H1 (cell line): ENCODE measurements around the gene LARP4B. TPM values are rescaled to one million over a fixed set of nuclear protein-coding genes. Genes with fewer than 3 reads are reported as not detected.

Source experiments
- polyA plus RNA-seq, 7 experiments: library from polyadenylated mRNA; depleted of rRNA in 3 of 7; stranded (reverse) in 5 of 7; unstranded in 2 of 7; fragments of >200 nt in 5 of 7; fragments of 200-250 nt in 2 of 7; gene quantifications; 1 replicate in 5 of 7; 2 replicates in 1 of 7; 4 replicates in 1 of 7; pipeline versions ENCODE4 v1.2.1 to v1.2.3, GENCODE V29; 2011 to 2013; ENCODE audit warnings: missing spikeins in 2 of 7, mixed read lengths in 2 of 7
- total RNA-seq: library from RNA; stranded (reverse); fragmentation: NEBNext Ultra II Directional; extraction: Animal tissue kit (Norgen Biotek cat#: 25700); gene quantifications from 2 replicates; pipeline ENCODE4 v1.2.1, GENCODE V29; 2021
- TF ChIP-seq, protein P1 (sequence below): fragments of 300-600 bp; sonication (generic); IDR thresholded peaks from 2 replicates; pipeline ENCODE4 v1.7.1; 2012; ENCODE audit warnings: low read length, moderate library complexity, mild to moderate bottlenecking, inconsistent platforms; ENCODE audit not compliant: insufficient replicate concordance

Gene LARP4B
- total and polyA plus RNA-seq, 2 of the 8 experiments (the other 6 are each of a cell fraction or from before 2014, with no cell fraction given): 20.1 to 78.6 TPM

GRCh38 chr10:945778-946177 lies 14.3 kb upstream of the LARP4B start (continued):
- TF ChIP-seq, protein P1, sequence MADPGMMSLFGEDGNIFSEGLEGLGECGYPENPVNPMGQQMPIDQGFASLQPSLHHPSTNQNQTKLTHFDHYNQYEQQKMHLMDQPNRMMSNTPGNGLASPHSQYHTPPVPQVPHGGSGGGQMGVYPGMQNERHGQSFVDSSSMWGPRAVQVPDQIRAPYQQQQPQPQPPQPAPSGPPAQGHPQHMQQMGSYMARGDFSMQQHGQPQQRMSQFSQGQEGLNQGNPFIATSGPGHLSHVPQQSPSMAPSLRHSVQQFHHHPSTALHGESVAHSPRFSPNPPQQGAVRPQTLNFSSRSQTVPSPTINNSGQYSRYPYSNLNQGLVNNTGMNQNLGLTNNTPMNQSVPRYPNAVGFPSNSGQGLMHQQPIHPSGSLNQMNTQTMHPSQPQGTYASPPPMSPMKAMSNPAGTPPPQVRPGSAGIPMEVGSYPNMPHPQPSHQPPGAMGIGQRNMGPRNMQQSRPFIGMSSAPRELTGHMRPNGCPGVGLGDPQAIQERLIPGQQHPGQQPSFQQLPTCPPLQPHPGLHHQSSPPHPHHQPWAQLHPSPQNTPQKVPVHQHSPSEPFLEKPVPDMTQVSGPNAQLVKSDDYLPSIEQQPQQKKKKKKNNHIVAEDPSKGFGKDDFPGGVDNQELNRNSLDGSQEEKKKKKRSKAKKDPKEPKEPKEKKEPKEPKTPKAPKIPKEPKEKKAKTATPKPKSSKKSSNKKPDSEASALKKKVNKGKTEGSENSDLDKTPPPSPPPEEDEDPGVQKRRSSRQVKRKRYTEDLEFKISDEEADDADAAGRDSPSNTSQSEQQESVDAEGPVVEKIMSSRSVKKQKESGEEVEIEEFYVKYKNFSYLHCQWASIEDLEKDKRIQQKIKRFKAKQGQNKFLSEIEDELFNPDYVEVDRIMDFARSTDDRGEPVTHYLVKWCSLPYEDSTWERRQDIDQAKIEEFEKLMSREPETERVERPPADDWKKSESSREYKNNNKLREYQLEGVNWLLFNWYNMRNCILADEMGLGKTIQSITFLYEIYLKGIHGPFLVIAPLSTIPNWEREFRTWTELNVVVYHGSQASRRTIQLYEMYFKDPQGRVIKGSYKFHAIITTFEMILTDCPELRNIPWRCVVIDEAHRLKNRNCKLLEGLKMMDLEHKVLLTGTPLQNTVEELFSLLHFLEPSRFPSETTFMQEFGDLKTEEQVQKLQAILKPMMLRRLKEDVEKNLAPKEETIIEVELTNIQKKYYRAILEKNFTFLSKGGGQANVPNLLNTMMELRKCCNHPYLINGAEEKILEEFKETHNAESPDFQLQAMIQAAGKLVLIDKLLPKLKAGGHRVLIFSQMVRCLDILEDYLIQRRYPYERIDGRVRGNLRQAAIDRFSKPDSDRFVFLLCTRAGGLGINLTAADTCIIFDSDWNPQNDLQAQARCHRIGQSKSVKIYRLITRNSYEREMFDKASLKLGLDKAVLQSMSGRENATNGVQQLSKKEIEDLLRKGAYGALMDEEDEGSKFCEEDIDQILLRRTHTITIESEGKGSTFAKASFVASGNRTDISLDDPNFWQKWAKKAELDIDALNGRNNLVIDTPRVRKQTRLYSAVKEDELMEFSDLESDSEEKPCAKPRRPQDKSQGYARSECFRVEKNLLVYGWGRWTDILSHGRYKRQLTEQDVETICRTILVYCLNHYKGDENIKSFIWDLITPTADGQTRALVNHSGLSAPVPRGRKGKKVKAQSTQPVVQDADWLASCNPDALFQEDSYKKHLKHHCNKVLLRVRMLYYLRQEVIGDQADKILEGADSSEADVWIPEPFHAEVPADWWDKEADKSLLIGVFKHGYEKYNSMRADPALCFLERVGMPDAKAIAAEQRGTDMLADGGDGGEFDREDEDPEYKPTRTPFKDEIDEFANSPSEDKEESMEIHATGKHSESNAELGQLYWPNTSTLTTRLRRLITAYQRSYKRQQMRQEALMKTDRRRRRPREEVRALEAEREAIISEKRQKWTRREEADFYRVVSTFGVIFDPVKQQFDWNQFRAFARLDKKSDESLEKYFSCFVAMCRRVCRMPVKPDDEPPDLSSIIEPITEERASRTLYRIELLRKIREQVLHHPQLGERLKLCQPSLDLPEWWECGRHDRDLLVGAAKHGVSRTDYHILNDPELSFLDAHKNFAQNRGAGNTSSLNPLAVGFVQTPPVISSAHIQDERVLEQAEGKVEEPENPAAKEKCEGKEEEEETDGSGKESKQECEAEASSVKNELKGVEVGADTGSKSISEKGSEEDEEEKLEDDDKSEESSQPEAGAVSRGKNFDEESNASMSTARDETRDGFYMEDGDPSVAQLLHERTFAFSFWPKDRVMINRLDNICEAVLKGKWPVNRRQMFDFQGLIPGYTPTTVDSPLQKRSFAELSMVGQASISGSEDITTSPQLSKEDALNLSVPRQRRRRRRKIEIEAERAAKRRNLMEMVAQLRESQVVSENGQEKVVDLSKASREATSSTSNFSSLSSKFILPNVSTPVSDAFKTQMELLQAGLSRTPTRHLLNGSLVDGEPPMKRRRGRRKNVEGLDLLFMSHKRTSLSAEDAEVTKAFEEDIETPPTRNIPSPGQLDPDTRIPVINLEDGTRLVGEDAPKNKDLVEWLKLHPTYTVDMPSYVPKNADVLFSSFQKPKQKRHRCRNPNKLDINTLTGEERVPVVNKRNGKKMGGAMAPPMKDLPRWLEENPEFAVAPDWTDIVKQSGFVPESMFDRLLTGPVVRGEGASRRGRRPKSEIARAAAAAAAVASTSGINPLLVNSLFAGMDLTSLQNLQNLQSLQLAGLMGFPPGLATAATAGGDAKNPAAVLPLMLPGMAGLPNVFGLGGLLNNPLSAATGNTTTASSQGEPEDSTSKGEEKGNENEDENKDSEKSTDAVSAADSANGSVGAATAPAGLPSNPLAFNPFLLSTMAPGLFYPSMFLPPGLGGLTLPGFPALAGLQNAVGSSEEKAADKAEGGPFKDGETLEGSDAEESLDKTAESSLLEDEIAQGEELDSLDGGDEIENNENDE: no peak
